Hematopoietic multipotent progenitor cell treated with erythropoietin and hydrocortisone succinate and interleukin-3 and kit ligand, for 8 days (in vitro differentiated cells): ENCODE data around the gene RNF149.
"Not testable (repeated sequence)": the region's sequence is repeated elsewhere in the genome, so short reads cannot be mapped to it uniquely, and the experiment has no call there.

Source experiments
- DNase-seq: peaks from one replicate; pipeline ENCODE4 v3.0.0-alpha.2; 2015

The RNF149 gene

DNA sequence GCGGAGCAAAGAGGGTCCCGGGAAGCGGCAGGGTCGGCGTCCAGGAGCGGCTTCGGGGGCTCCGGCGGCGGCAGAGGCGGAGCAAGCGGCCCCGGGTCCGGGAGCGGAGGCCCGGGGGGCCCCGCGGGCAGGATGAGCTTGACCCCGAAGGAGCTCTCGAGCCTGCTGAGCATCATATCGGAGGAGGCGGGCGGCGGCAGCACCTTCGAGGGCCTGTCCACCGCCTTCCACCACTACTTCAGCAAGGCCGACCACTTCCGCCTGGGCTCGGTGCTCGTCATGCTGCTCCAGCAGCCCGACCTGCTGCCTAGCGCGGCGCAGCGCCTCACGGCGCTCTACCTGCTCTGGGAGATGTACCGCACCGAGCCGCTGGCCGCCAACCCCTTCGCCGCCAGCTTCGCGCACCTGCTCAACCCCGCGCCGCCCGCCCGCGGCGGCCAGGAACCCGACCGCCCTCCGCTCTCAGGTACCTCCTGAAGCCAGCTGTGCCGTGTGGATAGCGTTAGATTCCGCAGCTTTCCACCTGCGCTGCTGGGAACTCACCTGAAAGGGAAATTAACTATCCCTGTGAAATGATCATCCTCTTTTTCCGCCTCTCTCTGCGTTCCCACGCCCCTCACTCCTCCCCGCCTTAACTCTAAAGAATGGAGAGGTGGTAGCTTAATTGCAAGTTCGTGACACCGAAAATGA lies 55.3 kb downstream of the RNF149 start:
- DNase-seq: peak; percentile 59

DNA sequence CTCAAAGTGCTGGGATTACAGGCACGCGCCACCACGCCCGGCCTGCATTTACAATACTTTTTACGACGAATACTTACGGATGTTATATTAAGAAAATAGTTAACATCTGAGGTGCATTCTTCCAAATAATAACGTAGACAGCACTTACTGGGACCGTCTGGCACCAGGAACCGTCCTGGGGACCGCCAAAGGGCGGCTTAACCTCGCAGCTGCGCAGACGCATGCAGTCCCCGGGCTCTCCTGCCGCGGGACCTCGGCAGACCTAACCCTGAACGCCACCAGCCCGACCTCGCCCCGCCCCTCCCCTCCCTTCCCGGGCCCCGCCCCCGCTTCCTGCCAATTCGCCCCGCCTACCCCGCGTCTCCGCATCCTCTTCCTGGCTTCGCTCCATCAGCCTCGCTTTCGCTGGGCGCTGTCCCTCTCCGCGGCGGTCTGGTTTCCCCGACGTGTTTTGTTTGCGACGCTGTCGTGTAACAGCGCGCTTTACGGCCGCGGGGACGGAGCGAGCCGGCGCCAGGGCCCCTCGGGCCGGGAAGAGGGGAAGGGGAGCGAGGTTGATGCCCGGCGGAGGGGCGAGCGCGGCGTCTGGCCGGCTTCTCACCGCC lies 56.0 kb downstream of the RNF149 start, which contains the start of gene CNOT11:
TSS of gene CNOT11 (plus strand) at position 479 of the 605 bp plus-strand sequence. CDS start at position 558, 79 bp downstream.
- DNase-seq: peak; percentile 98

DNA sequence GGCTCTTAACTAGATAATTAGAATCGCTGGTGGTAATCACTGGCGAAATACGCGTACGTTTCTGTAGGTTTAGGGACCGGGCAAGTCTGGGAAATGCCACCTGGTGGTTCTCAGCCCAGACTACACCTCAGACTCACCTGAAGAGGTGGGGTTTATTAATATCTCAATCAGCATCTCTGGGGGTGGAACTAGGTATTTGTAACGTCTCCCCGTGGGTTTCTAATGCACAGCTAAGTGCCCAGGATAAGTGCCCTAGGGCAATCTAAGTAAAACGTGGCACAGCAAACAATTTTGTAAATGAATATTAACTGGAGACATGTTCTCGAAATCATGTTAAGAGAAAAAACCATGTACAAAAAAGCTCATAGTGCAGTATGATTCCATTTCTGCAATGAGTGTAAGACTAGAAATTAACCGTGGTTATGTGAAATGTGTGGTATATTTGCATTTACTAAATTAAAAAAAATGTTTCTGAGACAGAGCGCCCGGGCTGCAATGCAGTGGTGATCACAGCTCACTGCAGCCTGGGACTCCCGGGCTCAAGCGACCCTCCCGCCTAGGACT lies 56.6 kb downstream of the RNF149 start:
- DNase-seq: peak; percentile 45

DNA sequence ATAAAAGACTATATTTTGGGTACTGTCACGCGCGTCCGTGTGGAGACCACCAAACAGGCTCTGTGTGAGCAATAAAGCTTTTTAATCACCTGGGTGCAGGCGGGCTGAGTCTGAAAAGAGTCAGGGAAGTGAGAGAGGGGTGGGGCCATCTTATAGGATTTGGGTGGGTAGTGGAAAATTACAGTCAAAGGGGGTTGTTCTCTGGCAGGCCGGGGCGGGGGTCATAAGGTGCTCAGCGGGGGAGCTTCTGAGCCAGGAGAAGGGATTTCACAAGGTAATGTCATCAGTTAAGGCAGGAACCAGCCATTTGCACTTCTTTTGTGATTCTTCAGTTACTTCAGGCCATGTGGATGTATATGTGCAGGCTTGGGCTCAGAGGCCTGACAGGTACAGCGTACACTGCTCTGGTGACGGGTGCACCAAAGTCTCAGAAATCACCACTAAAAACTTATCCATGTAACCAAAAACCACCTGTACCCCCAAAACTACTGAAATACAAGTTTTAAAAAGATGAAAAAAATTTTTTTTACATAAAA lies 57.2 kb downstream of the RNF149 start:
- DNase-seq: not testable (repeated sequence)

DNA sequence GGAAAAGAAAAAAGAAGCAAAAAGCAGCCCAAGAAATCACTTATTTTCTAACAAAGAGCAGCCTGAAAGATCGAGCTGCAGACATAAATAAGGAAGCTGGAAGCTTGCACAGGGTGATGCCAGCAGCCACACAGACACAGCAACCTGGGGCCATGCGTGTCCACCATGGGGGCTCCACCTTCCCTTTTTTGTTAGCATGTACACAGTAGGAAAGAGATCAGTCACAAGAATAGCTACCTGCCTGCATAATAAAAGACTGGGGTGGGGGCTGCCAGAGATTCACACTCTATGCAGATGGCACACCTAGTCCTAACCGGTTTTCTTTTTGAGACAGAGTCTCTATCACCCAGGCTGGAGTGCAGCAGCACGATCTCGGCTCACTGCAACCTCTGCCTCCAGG lies 58.7 kb downstream of the RNF149 start:
- DNase-seq: no peak

DNA sequence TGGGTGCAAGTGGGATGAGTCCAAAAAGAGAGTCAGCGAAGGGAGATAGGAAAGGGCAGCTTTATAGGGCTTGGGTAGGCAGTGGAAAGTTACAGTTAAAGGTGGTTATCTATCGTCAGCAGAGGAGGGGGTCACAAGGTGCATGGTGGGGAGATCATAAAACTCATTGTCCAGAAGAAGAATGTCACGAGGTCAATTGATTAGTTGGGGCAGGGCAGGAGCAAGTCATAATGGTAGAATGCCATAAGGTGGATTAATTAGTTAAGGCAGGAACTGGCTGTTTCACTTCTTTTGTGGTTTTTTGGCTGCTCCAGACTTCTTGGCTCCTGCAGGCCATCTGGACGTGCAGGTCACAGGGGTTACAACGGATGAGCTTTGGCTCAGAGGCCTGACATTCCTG lies 59.7 kb downstream of the RNF149 start:
- peak; percentile 68 for DNase-seq

DNA sequence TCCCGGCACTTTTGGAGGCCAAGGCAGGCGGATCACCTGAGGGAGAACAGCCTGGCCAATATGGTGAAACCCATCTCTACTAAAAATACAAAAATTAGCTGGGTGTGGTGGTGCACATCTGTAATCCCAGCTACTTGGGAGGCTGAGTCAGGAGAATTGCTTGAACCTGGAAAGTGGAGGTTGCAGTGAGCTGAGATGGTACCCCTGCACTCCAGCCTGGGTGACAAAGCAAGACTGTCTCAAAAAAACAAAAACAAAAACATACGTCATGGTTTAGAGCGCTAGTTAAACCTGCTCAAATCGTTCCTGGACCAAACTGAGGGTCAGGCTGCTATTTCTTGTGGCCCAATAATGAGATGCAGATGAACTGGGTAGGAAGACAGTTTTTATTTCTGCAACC lies 63.0 kb downstream of the RNF149 start:
- DNase-seq: not testable (repeated sequence)

DNA sequence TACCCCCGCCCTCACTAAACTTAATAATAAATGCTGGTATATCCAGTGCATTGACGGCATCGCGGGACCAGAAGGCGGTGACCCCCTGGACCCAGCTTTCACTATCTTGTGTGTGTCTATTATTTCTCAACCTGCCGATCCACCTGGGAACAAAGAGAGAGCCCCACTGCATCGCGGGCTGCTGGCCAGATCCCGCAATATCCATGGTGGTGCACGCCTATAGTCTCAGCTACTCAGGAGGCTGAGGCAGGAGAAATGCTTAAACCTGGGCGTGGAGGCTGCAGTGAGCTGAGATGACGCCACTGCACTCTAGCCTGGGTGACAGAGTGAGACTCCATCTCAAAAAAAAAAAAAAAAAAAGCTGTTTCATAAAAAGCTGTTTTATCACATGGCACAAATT lies 63.6 kb downstream of the RNF149 start:
- not testable (repeated sequence) for DNase-seq

DNA sequence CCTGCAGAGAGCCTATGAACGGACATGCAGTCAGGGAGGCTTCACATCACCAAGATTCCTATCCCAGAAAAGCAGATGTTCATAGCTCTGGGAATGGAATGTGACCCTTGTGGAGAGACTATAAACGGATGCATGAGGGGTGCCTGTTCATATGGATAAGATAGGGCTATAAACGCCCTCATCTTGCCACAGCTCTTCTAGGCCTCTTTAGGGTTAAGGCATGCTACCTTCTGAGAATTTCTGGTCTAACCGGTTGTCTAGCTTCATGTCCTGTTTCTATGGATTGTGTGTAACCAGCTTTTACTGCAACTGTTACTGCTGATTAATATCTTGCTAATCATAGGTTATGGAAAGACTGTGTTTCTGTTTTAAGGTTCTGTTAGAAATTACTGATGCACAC lies 64.1 kb downstream of the RNF149 start:
- not testable (repeated sequence) for DNase-seq

DNA sequence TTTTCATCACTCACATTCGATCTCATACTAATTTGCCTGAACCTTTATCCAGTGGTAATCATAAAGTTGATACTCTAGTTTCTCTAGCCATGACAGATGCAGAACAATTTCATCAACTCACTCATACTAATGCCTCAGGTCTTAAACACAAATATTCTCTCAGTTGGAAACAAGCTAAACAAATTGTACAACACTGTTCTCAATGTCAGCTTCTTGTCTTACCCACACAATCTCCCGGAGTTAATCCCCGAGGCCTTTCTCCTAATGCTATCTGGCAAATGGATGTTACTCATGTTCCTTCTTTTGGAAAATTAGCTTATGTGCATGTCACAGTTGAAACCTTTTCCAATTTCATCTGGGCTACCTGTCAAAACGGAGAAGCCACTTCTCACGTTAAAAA lies 67.3 kb downstream of the RNF149 start:
- no peak for DNase-seq

DNA sequence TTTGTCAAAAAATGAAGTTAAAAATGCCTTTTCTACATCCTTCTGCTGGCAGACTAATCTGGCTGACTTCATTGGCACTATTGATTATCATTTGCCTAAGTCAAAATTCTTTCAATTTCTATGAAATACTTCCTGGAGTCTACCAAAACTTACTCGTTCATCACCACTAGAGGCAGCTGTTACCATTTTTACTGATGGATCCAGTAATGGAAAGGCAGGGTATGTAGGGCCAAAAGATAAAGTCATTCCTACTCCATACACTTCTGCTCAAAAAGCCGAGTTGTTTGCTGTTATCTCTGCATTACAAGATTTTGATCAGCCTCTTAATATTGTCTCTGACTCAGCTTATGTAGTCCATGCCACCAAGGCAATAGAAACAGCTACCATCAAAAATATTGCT lies 67.8 kb downstream of the RNF149 start:
- peak; percentile 59 for DNase-seq

DNA sequence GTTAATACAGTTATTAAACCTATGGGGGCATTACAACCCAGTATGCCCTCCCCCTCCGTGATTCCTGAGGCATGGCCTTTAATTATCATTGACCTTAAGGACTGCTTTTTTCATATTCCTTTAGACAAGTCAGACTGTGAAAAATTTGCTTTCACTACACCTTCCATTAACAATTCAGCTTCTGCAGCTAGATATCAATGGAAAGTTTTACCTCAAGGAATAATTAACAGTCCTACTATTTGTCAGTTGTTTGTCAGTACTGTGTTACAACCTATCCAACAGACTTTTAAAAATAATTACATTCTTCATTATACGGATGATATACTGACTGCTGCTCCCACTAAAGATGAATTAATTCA lies 68.8 kb downstream of the RNF149 start:
- not testable (repeated sequence) for DNase-seq

DNA sequence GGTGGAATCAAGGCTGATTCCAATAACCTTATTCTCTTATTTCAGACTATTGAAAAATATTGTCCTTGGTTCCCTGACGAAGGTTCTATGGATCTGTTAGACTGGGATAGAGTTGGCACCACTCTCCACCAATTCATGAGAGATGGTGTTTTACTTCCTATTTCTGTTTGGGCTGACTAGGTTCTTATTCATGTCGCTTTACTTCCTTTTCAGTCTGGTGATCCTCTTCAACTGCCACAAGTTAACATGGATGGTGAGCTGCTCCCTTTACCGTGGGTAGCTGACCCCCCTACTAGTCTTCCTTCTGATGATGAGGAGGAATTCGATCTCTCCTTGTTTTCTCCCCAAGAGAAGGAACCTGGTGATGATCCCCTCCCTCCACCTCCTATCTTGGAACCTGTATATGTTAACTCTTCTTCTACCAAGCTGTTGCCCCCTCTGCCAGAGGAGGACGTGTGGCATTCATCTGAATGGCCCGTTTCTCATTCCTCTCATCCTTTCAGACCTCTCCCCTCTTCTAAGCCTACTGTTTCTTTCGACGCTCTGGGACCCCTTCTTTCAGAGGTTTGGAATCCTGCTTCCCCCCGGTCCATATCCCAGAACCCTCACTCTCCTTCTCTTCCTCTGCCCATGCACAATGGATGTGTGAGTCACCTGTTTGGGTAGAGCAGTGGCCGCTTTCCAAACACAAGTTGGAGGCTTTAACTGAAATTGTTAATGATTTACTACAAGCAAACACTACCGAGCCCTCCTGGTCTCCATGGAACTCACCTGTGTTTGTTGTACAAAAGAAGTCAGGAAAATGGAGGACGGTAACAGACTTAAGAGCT lies 69.4 kb downstream of the RNF149 start:
- no peak for DNase-seq

DNA sequence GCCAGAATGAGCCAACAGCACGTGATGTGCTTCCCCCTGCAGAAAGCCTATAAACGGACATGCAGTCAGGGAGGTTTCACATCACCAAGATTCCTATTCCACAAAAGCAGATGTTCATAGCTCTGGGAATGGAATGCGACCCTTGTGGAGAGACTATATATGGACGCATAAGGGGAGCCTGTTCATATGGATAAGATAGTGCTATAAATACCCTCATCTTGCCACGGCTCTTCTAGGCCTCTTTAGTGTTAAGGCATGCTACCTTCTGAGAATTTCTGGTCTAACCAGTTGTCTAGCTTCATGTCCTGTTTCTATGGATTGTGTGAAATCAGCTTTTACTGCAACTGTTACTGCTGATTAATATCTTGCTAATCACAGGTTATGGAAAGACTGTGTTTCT lies 70.6 kb downstream of the RNF149 start:
- DNase-seq: not testable (repeated sequence)

DNA sequence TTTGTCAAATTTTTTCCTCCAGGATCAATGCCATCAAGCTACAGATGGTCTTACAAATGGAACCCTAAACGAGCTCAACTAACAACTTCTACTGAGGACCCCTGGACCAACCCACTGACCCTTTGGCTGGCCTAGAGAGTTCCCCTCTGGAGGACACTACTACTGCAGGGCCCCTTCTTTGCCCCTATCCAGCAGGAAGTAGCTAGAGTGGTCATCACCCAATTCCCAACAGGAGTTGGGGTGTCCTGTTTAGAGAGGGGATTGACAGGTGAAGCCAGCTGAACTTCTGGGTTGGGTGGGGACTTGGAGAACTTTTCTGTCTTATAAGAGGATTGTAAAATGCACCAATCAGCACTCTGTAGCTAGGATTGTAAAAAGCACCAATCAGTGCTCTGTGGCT lies 72.5 kb downstream of the RNF149 start:
- DNase-seq: not testable (repeated sequence)

DNA sequence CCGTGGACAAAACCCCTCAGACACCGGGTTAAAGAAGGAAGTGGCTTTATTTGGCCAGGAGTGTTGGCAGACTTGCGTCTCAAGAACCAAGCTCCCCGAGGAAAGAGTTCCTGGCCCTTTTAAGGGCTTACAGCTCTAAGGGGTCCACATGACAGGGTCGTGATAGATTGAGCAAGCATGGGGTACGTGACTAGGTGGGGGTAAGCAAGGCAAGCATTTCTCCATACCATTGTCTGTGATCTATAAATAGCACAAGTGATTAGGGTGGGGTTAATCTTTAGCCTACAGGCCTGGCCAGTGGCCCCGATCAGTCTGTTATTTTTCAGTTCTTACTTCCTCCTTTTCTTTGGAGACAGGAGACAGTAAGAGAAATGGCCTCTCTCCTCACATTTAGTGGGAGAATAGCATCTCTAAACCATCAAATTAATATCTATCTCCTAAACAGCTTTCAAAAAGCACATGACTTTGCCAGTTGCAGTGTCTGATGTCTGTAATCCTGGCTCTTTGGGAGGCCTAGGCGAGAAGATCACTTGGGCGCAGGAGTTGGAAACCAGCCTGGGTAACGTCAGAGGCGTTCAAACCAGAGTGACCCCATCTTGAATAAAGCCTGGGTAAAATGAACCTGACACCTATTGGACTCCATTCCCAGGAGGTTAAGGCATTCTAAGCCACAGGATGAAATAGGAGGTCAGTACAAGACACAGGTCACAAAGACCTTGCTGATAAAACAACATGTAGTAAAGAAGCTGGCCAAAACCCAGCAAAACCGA lies 74.1 kb downstream of the RNF149 start:
- DNase-seq: peak; percentile 49

DNA sequence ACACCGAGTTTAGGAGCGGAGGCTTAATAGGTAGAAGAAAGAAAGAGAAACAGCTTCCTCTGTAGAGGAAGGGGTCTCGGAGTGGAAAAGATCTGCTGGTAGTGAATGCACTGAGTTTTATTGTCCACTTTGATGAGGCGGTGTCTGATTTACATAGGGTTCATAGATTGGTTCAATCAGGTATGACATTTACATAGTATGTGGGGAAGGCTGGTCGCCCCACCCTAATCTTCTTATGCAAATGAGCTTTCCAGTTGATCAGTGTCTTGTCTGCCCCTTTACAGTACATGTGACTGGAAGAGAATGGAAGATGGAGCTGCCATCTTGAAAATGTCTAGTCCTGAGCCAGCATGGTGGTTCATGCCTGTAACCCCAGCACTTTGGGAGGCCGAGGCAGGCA lies 75.7 kb downstream of the RNF149 start:
- DNase-seq: peak; percentile 9

DNA sequence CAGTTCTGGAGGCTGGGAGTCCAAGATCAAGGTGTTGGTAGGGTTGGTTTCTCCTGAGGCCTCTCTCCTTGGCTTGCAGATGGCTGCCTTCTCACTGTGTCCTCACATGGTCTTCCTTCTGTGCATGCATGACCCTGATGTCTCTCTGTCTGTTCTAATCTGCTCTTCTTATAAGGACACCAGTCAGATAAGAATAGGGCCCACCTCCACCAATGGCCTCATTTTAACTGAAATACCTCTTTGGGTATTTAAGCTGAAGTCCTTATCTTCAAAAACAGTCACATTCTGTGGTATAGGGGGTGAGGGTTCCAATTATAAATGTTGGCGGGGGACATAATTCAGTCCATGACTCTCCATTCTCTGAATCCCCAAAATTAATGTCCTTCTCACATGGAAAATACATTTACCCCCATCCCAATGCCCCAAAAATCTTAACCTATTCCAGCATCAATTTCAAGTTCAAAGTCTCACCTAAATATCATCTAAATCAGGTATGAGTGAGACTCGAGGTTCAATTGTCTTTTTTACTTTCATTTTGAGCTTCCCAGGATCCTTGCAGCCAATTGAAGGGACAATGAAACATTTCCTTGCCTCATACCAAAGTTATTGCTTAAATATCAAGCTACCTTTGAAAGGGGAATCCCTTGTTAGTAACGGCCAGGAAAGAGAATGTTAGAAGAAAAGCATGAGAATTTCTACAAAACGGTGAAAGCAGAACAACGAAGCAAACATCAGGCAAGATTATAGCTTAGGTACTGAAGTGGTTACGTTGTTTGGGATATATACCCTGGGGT lies 76.4 kb downstream of the RNF149 start:
- peak; percentile 85 for DNase-seq

DNA sequence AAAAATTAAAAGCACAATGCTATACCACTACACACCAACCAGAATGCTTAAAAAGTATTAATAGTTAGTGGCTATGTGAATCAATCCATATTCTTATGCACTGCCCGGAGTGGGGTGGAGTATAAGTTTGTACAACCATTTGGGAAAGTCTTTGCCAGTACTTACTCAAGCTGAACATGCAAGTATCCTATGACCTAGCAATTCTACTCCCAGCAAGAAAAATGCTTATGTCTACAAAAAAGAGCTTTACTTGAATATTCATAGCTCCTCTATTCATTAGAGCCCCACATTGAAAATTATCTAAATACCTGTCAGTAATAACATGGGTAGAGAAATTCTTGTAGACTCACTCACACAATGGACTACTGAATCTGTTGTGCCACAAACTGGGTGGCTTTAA lies 77.3 kb downstream of the RNF149 start:
- no peak for DNase-seq

DNA sequence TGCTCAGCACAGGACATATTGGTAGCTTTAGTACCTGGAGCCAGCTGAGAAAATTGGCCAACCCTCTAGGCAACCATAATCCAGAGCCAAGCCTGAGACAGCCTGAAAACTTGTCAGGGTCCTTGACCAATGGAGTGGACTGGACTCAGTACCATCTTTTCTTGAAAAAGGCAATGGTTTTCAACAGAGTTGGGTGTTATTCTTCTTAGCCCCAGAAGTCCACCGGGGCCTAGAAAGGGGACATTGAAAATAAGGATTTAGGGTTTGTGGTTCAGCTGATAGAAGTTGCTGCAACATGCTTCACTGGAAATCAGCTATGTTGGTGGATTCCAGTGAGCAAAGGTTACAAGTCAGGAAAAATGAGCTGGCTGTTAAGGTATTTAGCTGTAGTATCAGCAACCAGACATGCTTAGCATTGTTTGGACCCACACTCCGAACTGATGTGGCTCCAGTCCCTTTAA lies 77.9 kb downstream of the RNF149 start:
- DNase-seq: no peak
